GM21786 (cell line): Measurements from ENCODE around the gene LTBP2.
"Not testable (repeated sequence)": the region's sequence is repeated elsewhere in the genome, so short reads cannot be mapped to it uniquely, and the experiment has no call there.

Experiments used
- ATAC-seq: cut with Tn5 transposase; IDR thresholded peaks from one replicate; pipeline ENCODE4 v1.9.1; 2021; ENCODE audit not compliant: unreplicated experiment

LTBP2 gene

GRCh38 chr14:74555476-74556050 lies 56.5 kb downstream of the LTBP2 start:
- no peak for ATAC-seq

GRCh38 chr14:74554742-74555362 lies 57.2 kb downstream of the LTBP2 start:
- no peak for ATAC-seq

GRCh38 chr14:74552623-74553022 lies 59.4 kb downstream of the LTBP2 start:
- ATAC-seq, result no peak

- ATAC-seq, result no peak
Observed at GRCh38 chr14:74551431-74552371, 60.3 kb downstream of the LTBP2 start.

GRCh38 chr14:74551001-74551400 lies 61.0 kb downstream of the LTBP2 start:
- ATAC-seq, result no peak

GRCh38 chr14:74550071-74550470 lies 62.0 kb downstream of the LTBP2 start:
- ATAC-seq, result no peak

GRCh38 chr14:74549588-74549987 lies 62.4 kb downstream of the LTBP2 start:
- ATAC-seq, result no peak

- ATAC-seq, result no peak
Observed at GRCh38 chr14:74548881-74549280, 63.2 kb downstream of the LTBP2 start.

- ATAC-seq, result no peak
Observed at GRCh38 chr14:74547331-74547927, 64.6 kb downstream of the LTBP2 start.

GRCh38 chr14:74546416-74546815 lies 65.6 kb downstream of the LTBP2 start:
- ATAC-seq, result no peak

GRCh38 chr14:74545386-74545785 lies 66.7 kb downstream of the LTBP2 start:
- no peak for ATAC-seq

- no peak for ATAC-seq
Observed at GRCh38 chr14:74543771-74544438, 68.1 kb downstream of the LTBP2 start.

- ATAC-seq, result no peak
Observed at GRCh38 chr14:74542056-74542685, 69.9 kb downstream of the LTBP2 start.

- ATAC-seq, result no peak
Observed at GRCh38 chr14:74541225-74541624, 70.8 kb downstream of the LTBP2 start.

- no peak for ATAC-seq
Observed at GRCh38 chr14:74539503-74539902, 72.5 kb downstream of the LTBP2 start.

- ATAC-seq, result no peak
Observed at GRCh38 chr14:74538411-74539391, 73.3 kb downstream of the LTBP2 start.

GRCh38 chr14:74536336-74536735 lies 75.7 kb downstream of the LTBP2 start:
- not testable (repeated sequence) for ATAC-seq

GRCh38 chr14:74535756-74536325 lies 76.2 kb downstream of the LTBP2 start:
- no peak for ATAC-seq

- ATAC-seq, result no peak
Observed at GRCh38 chr14:74533576-74533975, 78.5 kb downstream of the LTBP2 start.
